ENCODE data around the gene TMPRSS9. TPM values are rescaled to one million over a fixed set of nuclear protein-coding genes. Genes with fewer than 3 reads are reported as not detected.

TMPRSS9 gene
- polyA plus RNA-seq, 3 donors: 0.12 to 0.30 TPM; not detected in 1

DNA sequence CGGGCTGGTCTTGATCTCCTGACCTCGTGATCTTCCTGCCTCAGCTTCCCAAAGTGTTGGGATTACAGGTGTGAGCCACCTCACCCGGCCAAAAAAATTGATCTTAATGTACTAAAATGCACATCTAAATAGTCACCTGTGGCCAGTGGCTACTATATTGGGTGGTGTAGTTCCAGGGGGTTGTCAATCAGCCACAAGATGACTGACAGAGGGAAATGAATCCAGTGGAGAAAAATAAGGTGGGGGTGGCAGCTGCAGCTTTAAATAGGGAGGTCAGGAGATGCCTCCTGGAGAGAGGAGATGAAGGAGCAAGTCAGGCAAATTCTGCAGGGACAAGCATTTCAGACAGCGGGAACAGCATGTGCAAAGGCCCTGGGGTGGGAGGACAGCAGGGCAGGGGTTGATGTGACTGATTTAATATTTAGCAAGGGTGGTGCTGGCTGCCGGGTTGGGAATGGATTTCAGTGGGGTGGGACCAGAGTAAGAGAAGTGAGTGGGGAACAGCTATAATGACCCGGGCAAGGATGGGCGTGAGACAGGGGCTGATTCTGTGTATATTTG lies 49.4 kb downstream of the TMPRSS9 start:
- Mint-ChIP-seq H3K36me3 (no peaks in the 10 kb centered on the region), H3K27me3 (ENCODE audit: low read depth in 3 of 3) (peaks cover 3 to 7% (median 5%) of the 10 kb centered on the region in 3 donors), H3K9me3 (peaks cover 0 to 14% (median 6%) of the 10 kb centered on the region in 7 donors), H3K4me1 (peaks cover 6% of the 10 kb centered on the region), H3K27ac (peak overlapping the region in 1 of 7 donors; percentile 85), H3K4me3 (no peak overlapping the region)
- no peak for DNase-seq
- no peak overlapping the region for H3K9ac ChIP-seq (ENCODE audit: insufficient read depth, low read length, poor library complexity, severe bottlenecking)
- WGBS (ENCODE audit: insufficient coverage): 93% methylated on average over 4 of the region's 7 CpGs
- TF ChIP-seq CTCF (IDR thresholded peaks at IDR 0.05): no peak
- H3K27me3 ChIP-seq (ENCODE audit: control insufficient read depth in 2 of 2, insufficient read depth in 2 of 2, low read length in 2 of 2): no peaks in the 10 kb centered on the region
- peaks cover 0 to 9% of the 10 kb centered on the region in 2 donors for H3K9me3 ChIP-seq (replicated peaks in 1 of 2; ENCODE audit: control insufficient read depth in 1 of 2, insufficient read depth in 1 of 2, low read length in 2 of 2)
- no peaks in the 10 kb centered on the region for H3K4me1 ChIP-seq (ENCODE audit: control insufficient read depth in 1 of 2, insufficient read depth in 2 of 2, low read length in 2 of 2)
- H3K4me2 ChIP-seq (replicated peaks; ENCODE audit: extremely low read depth, low read length, poor library complexity, severe bottlenecking): no peak overlapping the region
- H3K4me3 ChIP-seq (replicated peaks in 1 of 3; ENCODE audit: low read depth in 2 of 3, low read length in 3 of 3): no peak overlapping the region
- no peak overlapping the region for H3K27ac ChIP-seq (ENCODE audit: low read depth in 1 of 2, low read length in 2 of 2)
- intact Hi-C loops (cut with micrococcal nuclease): no loop called here
- no peaks in the 10 kb centered on the region for H3K36me3 ChIP-seq (replicated peaks in 1 of 2; ENCODE audit: control insufficient read depth in 1 of 2, insufficient read depth in 2 of 2, low read length in 2 of 2)
- no peaks in the 10 kb centered on the region for H3K79me2 ChIP-seq (ENCODE audit: insufficient read depth, low read length)
- H4K20me1 ChIP-seq (ENCODE audit: insufficient read depth, low read length): no peaks in the 10 kb centered on the region
- no peak overlapping the region for H2AFZ ChIP-seq (ENCODE audit: insufficient read depth, low read depth, low read length, poor library complexity, severe bottlenecking)

DNA sequence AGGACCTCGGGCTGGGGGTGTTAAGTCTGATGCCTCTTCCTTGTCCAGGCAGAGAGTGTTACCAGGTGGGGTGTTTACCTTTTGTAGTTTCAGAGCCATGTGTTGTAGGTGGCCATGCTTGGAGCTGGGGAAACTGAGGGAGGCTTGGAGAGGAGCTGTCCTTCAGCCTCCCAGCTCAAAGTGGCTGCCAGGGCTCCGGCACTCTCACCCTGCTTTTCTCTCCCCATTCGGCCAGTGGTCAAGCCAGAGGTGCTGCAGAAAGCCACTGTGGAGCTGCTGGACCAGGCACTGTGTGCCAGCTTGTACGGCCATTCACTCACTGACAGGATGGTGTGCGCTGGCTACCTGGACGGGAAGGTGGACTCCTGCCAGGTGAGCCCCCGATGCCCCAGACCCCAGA lies 50.0 kb downstream of the TMPRSS9 start:
- Histone ChIP-seq H3K4me1 (ENCODE audit: control insufficient read depth in 1 of 2, insufficient read depth in 2 of 2, low read length in 2 of 2) (no peaks in the 10 kb centered on the region), H3K36me3 (replicated peaks in 1 of 2; ENCODE audit: control insufficient read depth in 1 of 2, insufficient read depth in 2 of 2, low read length in 2 of 2) (no peaks in the 10 kb centered on the region), H2AFZ (ENCODE audit: insufficient read depth, low read depth, low read length, poor library complexity, severe bottlenecking) (no peak overlapping the region), H3K27ac (ENCODE audit: low read depth in 1 of 2, low read length in 2 of 2) (no peak overlapping the region), H3K4me3 (replicated peaks in 1 of 3; ENCODE audit: low read depth in 2 of 3, low read length in 3 of 3) (no peak overlapping the region), H3K4me2 (replicated peaks; ENCODE audit: extremely low read depth, low read length, poor library complexity, severe bottlenecking) (no peak overlapping the region), H3K79me2 (ENCODE audit: insufficient read depth, low read length) (no peaks in the 10 kb centered on the region), H3K9ac (ENCODE audit: insufficient read depth, low read length, poor library complexity, severe bottlenecking) (no peak overlapping the region), H4K20me1 (ENCODE audit: insufficient read depth, low read length) (no peaks in the 10 kb centered on the region), H3K27me3 (ENCODE audit: control insufficient read depth in 2 of 2, insufficient read depth in 2 of 2, low read length in 2 of 2) (no peaks in the 10 kb centered on the region), H3K9me3 (replicated peaks in 1 of 2; ENCODE audit: control insufficient read depth in 1 of 2, insufficient read depth in 1 of 2, low read length in 2 of 2) (peaks cover 0 to 9% of the 10 kb centered on the region in 2 donors)
- Mint-ChIP-seq H3K27ac (peak overlapping the region in 1 of 7 donors; percentile 85), H3K4me3 (no peak overlapping the region), H3K36me3 (no peaks in the 10 kb centered on the region), H3K4me1 (peaks cover 6% of the 10 kb centered on the region), H3K9me3 (peaks cover 0 to 14% (median 6%) of the 10 kb centered on the region in 7 donors), H3K27me3 (ENCODE audit: low read depth in 3 of 3) (peaks cover 3 to 7% (median 5%) of the 10 kb centered on the region in 3 donors)
- 93% methylated on average over 7 of the region's 7 CpGs for WGBS (ENCODE audit: insufficient coverage)
- DNase-seq: no peak
- intact Hi-C loops (cut with micrococcal nuclease): no loop called here
- no peak for TF ChIP-seq CTCF (IDR thresholded peaks at IDR 0.05)
